ENCODE measurements around the gene CLPX. TPM values are rescaled to one million over a fixed set of nuclear protein-coding genes. Genes with fewer than 3 reads are reported as not detected.
"Not testable (repeated sequence)": the region's sequence is repeated elsewhere in the genome, so short reads cannot be mapped to it uniquely, and the experiment has no call there.

The CLPX gene
- total RNA-seq, 3 donors from 2014 or later: 39.4 to 51.5 (median 50.8) TPM

DNA sequence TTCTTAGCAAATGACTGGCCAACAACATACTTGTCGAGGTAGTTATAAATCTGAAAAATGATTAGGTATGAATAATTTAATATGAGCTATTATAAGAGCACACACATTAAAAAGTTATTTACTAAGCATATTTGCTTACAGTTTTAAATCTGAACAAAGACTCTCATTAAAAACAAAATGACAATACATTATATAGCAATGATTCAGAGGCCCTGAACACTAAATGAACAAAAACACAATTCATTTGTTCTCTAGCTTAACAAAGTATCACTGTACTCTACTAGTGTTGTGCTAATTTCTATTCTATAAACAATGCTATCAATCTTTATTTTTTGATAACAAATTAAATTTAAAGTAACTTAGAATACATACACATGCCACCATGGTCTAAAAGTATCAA is 21.0 kb downstream of the CLPX start:
- ATAC-seq: no peak

GRCh38 chr15:65163041-65163440 is 22.1 kb downstream of the CLPX start:
- intact Hi-C loops (cut with DNase I, micrococcal nuclease): no loop called here
- Histone ChIP-seq H3K4me3 (no peak overlapping the region), H3K36me3 (ENCODE audit: low read depth) (peaks cover 7% of the 10 kb centered on the region), H3K9me3 (no peaks in the 10 kb centered on the region), H3K4me1 (ENCODE audit: low read depth) (no peaks in the 10 kb centered on the region)
- TF ChIP-seq, protein P1, sequence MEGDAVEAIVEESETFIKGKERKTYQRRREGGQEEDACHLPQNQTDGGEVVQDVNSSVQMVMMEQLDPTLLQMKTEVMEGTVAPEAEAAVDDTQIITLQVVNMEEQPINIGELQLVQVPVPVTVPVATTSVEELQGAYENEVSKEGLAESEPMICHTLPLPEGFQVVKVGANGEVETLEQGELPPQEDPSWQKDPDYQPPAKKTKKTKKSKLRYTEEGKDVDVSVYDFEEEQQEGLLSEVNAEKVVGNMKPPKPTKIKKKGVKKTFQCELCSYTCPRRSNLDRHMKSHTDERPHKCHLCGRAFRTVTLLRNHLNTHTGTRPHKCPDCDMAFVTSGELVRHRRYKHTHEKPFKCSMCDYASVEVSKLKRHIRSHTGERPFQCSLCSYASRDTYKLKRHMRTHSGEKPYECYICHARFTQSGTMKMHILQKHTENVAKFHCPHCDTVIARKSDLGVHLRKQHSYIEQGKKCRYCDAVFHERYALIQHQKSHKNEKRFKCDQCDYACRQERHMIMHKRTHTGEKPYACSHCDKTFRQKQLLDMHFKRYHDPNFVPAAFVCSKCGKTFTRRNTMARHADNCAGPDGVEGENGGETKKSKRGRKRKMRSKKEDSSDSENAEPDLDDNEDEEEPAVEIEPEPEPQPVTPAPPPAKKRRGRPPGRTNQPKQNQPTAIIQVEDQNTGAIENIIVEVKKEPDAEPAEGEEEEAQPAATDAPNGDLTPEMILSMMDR (IDR thresholded peaks at IDR 0.05): no peak
- DNase-seq (no peak), ATAC-seq (no peak)

More for the DNA sequence above, 21.0 kb downstream of the CLPX start:
- no peaks in the 10 kb centered on the region for H3K9me3 ChIP-seq
- intact Hi-C loops (cut with DNase I, micrococcal nuclease): no loop called here
- H3K4me3 ChIP-seq: no peak overlapping the region
- DNase-seq: no peak
- TF ChIP-seq, protein P1 (IDR thresholded peaks at IDR 0.05): no peak
- H3K4me1 ChIP-seq (ENCODE audit: low read depth): no peaks in the 10 kb centered on the region
- H3K36me3 ChIP-seq (ENCODE audit: low read depth): peaks cover 7% of the 10 kb centered on the region

GRCh38 chr15:65156692-65157091 is 28.4 kb downstream of the CLPX start:
- intact Hi-C loops (cut with DNase I, micrococcal nuclease): no loop called here
- Histone ChIP-seq H3K4me3 (no peak overlapping the region), H3K36me3 (ENCODE audit: low read depth) (peaks cover 10% of the 10 kb centered on the region), H3K4me1 (ENCODE audit: low read depth) (no peaks in the 10 kb centered on the region), H3K9me3 (no peaks in the 10 kb centered on the region)
- TF ChIP-seq, protein P1 (IDR thresholded peaks at IDR 0.05): no peak
- no peak for ATAC-seq
- no peak for DNase-seq

- DNase-seq (no peak), ATAC-seq (no peak)
- intact Hi-C loops (cut with DNase I, micrococcal nuclease): no loop called here
- H3K4me1 ChIP-seq (ENCODE audit: low read depth): no peaks in the 10 kb centered on the region
- no peaks in the 10 kb centered on the region for H3K9me3 ChIP-seq
- TF ChIP-seq, protein P1 (IDR thresholded peaks at IDR 0.05): no peak
- H3K4me3 ChIP-seq: no peak overlapping the region
- peaks cover 10% of the 10 kb centered on the region for H3K36me3 ChIP-seq (ENCODE audit: low read depth)
Observed at GRCh38 chr15:65154720-65155119, 30.4 kb downstream of the CLPX start.

GRCh38 chr15:65147902-65148301 is 37.2 kb downstream of the CLPX start:
- Histone ChIP-seq H3K9me3 (no peaks in the 10 kb centered on the region), H3K4me1 (ENCODE audit: low read depth) (no peaks in the 10 kb centered on the region), H3K36me3 (ENCODE audit: low read depth) (no peaks in the 10 kb centered on the region), H3K4me3 (no peak overlapping the region)
- DNase-seq: no peak
- no peak for ATAC-seq
- intact Hi-C loops (cut with DNase I, micrococcal nuclease): no loop called here
- TF ChIP-seq, protein P1 (IDR thresholded peaks at IDR 0.05): no peak

GRCh38 chr15:65146438-65146837 is 38.7 kb downstream of the CLPX start:
- TF ChIP-seq, protein P1 (IDR thresholded peaks at IDR 0.05): no peak
- ATAC-seq: no peak
- DNase-seq: no peak
- H3K9me3 ChIP-seq: no peaks in the 10 kb centered on the region
- H3K4me1 ChIP-seq (ENCODE audit: low read depth): no peaks in the 10 kb centered on the region
- no peak overlapping the region for H3K4me3 ChIP-seq
- H3K36me3 ChIP-seq (ENCODE audit: low read depth): no peaks in the 10 kb centered on the region
- intact Hi-C loops (cut with DNase I, micrococcal nuclease): no loop called here

- H3K4me3 ChIP-seq; H3K4me1 ChIP-seq (ENCODE audit: low read depth); H3K9me3 ChIP-seq; H3K36me3 ChIP-seq (ENCODE audit: low read depth); DNase-seq; ATAC-seq; intact Hi-C loops (cut with DNase I, micrococcal nuclease): not testable (repeated sequence)
Observed at GRCh38 chr15:65138631-65139030, 46.5 kb downstream of the CLPX start.

DNA sequence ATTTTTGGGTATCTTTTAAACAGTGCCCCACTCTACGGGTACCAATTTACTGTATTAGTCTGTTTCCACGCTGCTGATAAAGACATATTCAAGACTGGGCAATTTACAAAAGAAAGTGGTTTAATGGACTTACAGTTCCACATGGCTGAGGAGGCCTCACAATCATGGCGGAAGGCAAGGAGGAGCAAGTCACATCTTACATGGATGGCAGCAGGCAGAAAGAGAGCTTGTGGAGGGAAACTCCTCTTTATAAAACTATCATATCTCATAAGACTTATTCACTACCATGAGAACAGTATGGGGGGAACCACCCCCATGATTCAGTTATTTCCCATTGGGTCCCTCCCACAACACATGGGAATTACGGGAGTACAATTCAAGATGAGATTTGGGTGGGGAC is 47.2 kb downstream of the CLPX start:
- not testable (repeated sequence) for DNase-seq

GRCh38 chr15:65137089-65137488 is 48.1 kb downstream of the CLPX start:
- DNase-seq; ATAC-seq; intact Hi-C loops (cut with DNase I, micrococcal nuclease); H3K4me3 ChIP-seq; H3K9me3 ChIP-seq; H3K36me3 ChIP-seq (ENCODE audit: low read depth): not testable (repeated sequence)
- peaks cover 11% of the 10 kb centered on the region for H3K4me1 ChIP-seq (ENCODE audit: low read depth)

More for the DNA sequence above, 47.2 kb downstream of the CLPX start:
- intact Hi-C loops (cut with DNase I, micrococcal nuclease); H3K36me3 ChIP-seq (ENCODE audit: low read depth); H3K4me3 ChIP-seq; H3K9me3 ChIP-seq; ATAC-seq; H3K4me1 ChIP-seq (ENCODE audit: low read depth): not testable (repeated sequence)
